Lung (tissue), 12 donors: ENCODE results near the gene ZNF469. TPM values are rescaled to one million over a fixed set of nuclear protein-coding genes. Genes with fewer than 3 reads are reported as not detected.

Experiments
- ATAC-seq: fragments of 200-7000 bp; cut with Tn5 transposase; one replicate; pipeline ENCODE4 v1.9.1; 2020; ENCODE audit warnings: moderate number of reproducible peaks; ENCODE audit not compliant: insufficient read depth, low FRiP score
- DNase-seq, 3 donors: peaks; one replicate each; pipeline ENCODE4 v3.0.0-alpha.2; 2013 to 2017
- H3K27ac ChIP-seq, 2 donors: one replicate each; pipeline ENCODE4 v1.5.1; 2013; ENCODE audit warnings: mild to moderate bottlenecking in 2 of 2, moderate library complexity in 2 of 2, control low read depth in 1 of 2, inconsistent platforms in 1 of 2, low read depth in 1 of 2, low read length in 1 of 2
- H3K27me3 ChIP-seq, 3 donors: one replicate each; pipeline ENCODE4 v1.5.1; 2013; ENCODE audit warnings: low read length in 2 of 3; ENCODE audit not compliant: control insufficient read depth in 3 of 3, insufficient read depth in 3 of 3
- H3K36me3 ChIP-seq, 4 donors: one replicate each; pipeline ENCODE4 v1.5.1; 2013; ENCODE audit warnings: low read length in 4 of 4, mild to moderate bottlenecking in 1 of 4, moderate library complexity in 1 of 4; ENCODE audit not compliant: control insufficient read depth in 4 of 4, insufficient read depth in 4 of 4
- H3K4me1 ChIP-seq, 5 donors: one replicate each; pipeline ENCODE4 v1.5.1; 2013; ENCODE audit warnings: low read length in 5 of 5, mild to moderate bottlenecking in 2 of 5, moderate library complexity in 1 of 5; ENCODE audit not compliant: control insufficient read depth in 5 of 5, insufficient read depth in 5 of 5
- H3K4me3 ChIP-seq: one replicate; pipeline ENCODE4 v1.5.1; 2013; ENCODE audit warnings: mild to moderate bottlenecking, control low read depth, moderate library complexity
- H3K9ac ChIP-seq, 2 donors: one replicate each; pipeline ENCODE4 v1.5.1; 2013; ENCODE audit warnings: low read length in 2 of 2, control low read depth in 1 of 2; ENCODE audit not compliant: insufficient read depth in 1 of 2
- H3K9me3 ChIP-seq, 4 donors: one replicate each; pipeline ENCODE4 v1.5.1; 2013; ENCODE audit warnings: low read length in 3 of 4, mild to moderate bottlenecking in 1 of 4, moderate library complexity in 1 of 4; ENCODE audit not compliant: control insufficient read depth in 4 of 4, insufficient read depth in 3 of 4
- WGBS, 2 donors: extraction: QIAGEN DNeasy Blood & Tissue Kit; methylation state at CpG; one replicate each; pipeline ENCODE4 v1.1.7; 2013; 5-methylcytosine and 5-hydroxymethylcytosine counted together
- polyA plus RNA-seq, 2 donors: library from polyadenylated mRNA; stranded (reverse); fragments of 200-250 nt; gene quantifications; one replicate each; pipeline ENCODE4 v1.2.1, GENCODE V29; 2013
- total RNA-seq, 2 donors: library from RNA; depleted of rRNA in 1 of 2; stranded (reverse); fragments of >200 nt in 1 of 2; gene quantifications; one replicate each; pipeline ENCODE4 v1.2.1, GENCODE V29; 2014 to 2021
- TF ChIP-seq, protein P1 (sequence below): IDR thresholded peaks from 2 replicates; pipeline ENCODE4 v1.5.1; 2012; ENCODE audit warnings: mild to moderate bottlenecking; ENCODE audit errors: control extremely low read depth, extremely low read depth
- donor health status: control.
- donor health status: control.
- donor health status: Bipolar disorder and iron deficiency.
- donor health status: healthy.
- donor health status: DM: yes; HTN: yes; CAD: no.

The ZNF469 gene
- total and polyA plus RNA-seq, 4 donors = 0.67 to 3.0 (median 1.5) TPM

DNA sequence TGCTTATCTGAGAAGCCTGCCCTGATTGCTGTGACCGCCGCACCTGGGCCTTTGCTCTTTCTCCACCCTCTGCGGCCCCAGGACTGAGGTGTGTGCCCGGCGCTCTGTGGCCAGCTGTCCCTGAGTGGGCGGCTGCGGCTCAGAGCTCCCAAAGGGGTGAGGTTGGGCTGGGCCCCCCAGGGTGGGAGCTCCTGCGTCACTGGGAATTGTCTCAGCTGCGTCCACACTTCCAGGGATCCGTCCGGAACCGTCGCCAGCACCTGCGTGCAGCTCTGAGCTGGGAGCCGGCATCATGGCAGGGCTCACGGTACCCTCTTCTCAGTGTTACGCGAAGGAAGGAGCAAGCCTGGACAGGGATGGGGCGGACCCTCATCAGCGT, 24.3 kb downstream of the ZNF469 start:
- DNase-seq (no peak), ATAC-seq (no peak)
- no peak overlapping the region for H3K4me3 ChIP-seq
- H3K36me3 ChIP-seq = no peaks in the 10 kb centered on the region
- H3K27me3 ChIP-seq = no peaks in the 10 kb centered on the region
- TF ChIP-seq, protein P1, sequence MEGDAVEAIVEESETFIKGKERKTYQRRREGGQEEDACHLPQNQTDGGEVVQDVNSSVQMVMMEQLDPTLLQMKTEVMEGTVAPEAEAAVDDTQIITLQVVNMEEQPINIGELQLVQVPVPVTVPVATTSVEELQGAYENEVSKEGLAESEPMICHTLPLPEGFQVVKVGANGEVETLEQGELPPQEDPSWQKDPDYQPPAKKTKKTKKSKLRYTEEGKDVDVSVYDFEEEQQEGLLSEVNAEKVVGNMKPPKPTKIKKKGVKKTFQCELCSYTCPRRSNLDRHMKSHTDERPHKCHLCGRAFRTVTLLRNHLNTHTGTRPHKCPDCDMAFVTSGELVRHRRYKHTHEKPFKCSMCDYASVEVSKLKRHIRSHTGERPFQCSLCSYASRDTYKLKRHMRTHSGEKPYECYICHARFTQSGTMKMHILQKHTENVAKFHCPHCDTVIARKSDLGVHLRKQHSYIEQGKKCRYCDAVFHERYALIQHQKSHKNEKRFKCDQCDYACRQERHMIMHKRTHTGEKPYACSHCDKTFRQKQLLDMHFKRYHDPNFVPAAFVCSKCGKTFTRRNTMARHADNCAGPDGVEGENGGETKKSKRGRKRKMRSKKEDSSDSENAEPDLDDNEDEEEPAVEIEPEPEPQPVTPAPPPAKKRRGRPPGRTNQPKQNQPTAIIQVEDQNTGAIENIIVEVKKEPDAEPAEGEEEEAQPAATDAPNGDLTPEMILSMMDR = no peak
- no peaks in the 10 kb centered on the region for H3K9me3 ChIP-seq
- H3K9ac ChIP-seq = no peak overlapping the region
- peaks cover 0 to 27% (median 0%) of the 10 kb centered on the region in 5 donors for H3K4me1 ChIP-seq
- 93 to 95% methylated on average over 20 of the region's 20 CpGs for WGBS, 2 donors
- H3K27ac ChIP-seq = no peak overlapping the region

DNA sequence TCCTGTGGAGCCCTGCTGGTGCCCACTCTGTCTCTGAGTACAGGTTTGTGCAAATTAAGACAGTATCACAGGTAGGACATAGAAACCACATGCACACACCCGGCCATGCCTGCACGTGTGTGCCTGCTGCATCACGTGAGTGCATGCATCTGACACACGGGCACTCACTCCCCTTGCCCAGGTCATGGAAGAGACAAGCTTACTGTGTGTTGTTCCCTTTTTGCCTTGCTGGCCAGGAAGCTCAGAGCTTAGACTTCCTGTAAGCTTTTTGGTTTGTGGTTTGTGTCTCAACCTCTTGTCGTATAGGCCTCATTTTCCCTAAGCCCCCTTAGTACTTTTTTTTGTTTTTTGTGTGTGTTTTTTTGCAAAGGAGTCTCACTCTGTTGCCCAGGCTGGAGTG, 25.0 kb downstream of the ZNF469 start:
- TF ChIP-seq, protein P1 = no peak
- no peak overlapping the region for H3K4me3 ChIP-seq
- H3K27ac ChIP-seq = no peak overlapping the region
- no peaks in the 10 kb centered on the region for H3K36me3 ChIP-seq
- no peak for DNase-seq
- 30 to 57% methylated on average over 5 of the region's 5 CpGs for WGBS, 2 donors
- peaks cover 0 to 27% (median 0%) of the 10 kb centered on the region in 5 donors for H3K4me1 ChIP-seq
- no peaks in the 10 kb centered on the region for H3K27me3 ChIP-seq
- no peak for ATAC-seq
- no peak overlapping the region for H3K9ac ChIP-seq
- H3K9me3 ChIP-seq = no peaks in the 10 kb centered on the region

DNA sequence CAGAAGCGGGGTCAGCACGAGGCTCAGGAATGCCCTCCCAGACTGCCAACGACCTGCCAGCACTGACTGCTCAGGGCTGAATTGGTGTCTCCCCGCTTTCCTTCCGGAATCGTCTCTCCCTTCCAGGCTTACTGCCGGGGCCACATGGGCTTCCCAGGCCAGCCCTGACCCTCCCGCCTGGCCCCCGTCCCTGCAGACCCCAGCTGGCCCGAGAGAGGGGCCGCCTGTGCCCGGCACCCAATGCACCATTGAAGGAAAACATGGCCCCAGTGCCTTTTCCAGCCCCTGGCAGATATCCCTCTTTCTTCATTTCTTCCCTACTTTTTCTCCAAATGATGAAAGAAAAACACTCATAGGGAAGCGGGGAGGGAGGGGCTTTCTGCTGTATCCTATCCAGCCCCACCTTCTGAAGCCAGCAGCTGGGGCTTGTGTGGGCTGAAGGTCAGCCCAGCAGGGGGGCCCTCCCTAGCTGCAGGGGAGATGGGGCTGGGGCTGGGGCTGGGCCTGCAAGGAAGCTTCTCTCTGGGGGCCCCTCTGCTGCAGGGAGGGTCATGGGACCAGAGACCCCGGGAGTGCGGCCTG, 25.9 kb downstream of the ZNF469 start:
- H3K9me3 ChIP-seq = no peaks in the 10 kb centered on the region
- H3K9ac ChIP-seq = no peak overlapping the region
- H3K4me3 ChIP-seq = no peak overlapping the region
- H3K27me3 ChIP-seq = no peaks in the 10 kb centered on the region
- no peaks in the 10 kb centered on the region for H3K36me3 ChIP-seq
- ATAC-seq (no peak), DNase-seq (peak; percentile 38 to 76 (median 53))
- TF ChIP-seq, protein P1 = no peak
- H3K27ac ChIP-seq = no peak overlapping the region
- H3K4me1 ChIP-seq = peaks cover 0 to 27% (median 0%) of the 10 kb centered on the region in 5 donors
- 78 to 89% methylated on average over 15 of the region's 15 CpGs for WGBS, 2 donors
